ENCODE results near the gene NIBAN1.

NIBAN1 gene

GRCh38 chr1:184971522-184972265 lies 2.6 kb downstream of the NIBAN1 start:
- Histone ChIP-seq H3K27me3 (ENCODE audit: low read length) (no peaks in the 10 kb centered on the region), H4K20me1 (ENCODE audit: low read depth, low read length) (no peaks in the 10 kb centered on the region), H3K9ac (ENCODE audit: low read length) (no peak overlapping the region), H3K79me2 (ENCODE audit: insufficient read depth, low read length) (no peaks in the 10 kb centered on the region), H3K4me3 (ENCODE audit: insufficient read depth, low read length, poor library complexity, severe bottlenecking) (no peak overlapping the region), H2AFZ (ENCODE audit: low read depth, low read length, severe bottlenecking) (no peak overlapping the region), H3F3A (ENCODE audit: insufficient read depth) (no peaks in the 10 kb centered on the region), H3K36me3 (ENCODE audit: low read length) (no peaks in the 10 kb centered on the region), H3K27ac (ENCODE audit: low read depth, low read length) (no peak overlapping the region), H3K4me2 (ENCODE audit: low read depth, low read length, poor library complexity, severe bottlenecking) (no peak overlapping the region), H3K9me2 (replicated peaks; ENCODE audit: insufficient read depth, low read length) (no peaks in the 10 kb centered on the region), H3K9me3 (ENCODE audit: insufficient read depth, low read length) (no peaks in the 10 kb centered on the region)
- no peak for TF ChIP-seq CTCF (IDR thresholded peaks at IDR 0.05; ENCODE audit: insufficient read depth, low read length, poor library complexity, severe bottlenecking)
- TF ChIP-seq EZH2phosphoT487 (conservative IDR thresholded peaks at IDR 0.05; ENCODE audit: low read length), result no peak

GRCh38 chr1:184970691-184971161 lies 3.6 kb downstream of the NIBAN1 start:
- H4K20me1 ChIP-seq (ENCODE audit: low read depth, low read length), result no peaks in the 10 kb centered on the region
- TF ChIP-seq EZH2phosphoT487 (conservative IDR thresholded peaks at IDR 0.05; ENCODE audit: low read length) (no peak), CTCF (IDR thresholded peaks at IDR 0.05; ENCODE audit: insufficient read depth, low read length, poor library complexity, severe bottlenecking) (no peak)
- no peaks in the 10 kb centered on the region for H3K36me3 ChIP-seq (ENCODE audit: low read length)
- no peaks in the 10 kb centered on the region for H3K27me3 ChIP-seq (ENCODE audit: low read length)
- no peak overlapping the region for H3K27ac ChIP-seq (ENCODE audit: low read depth, low read length)
- H3K4me3 ChIP-seq (ENCODE audit: insufficient read depth, low read length, poor library complexity, severe bottlenecking), result no peak overlapping the region
- H3F3A ChIP-seq (ENCODE audit: insufficient read depth), result no peaks in the 10 kb centered on the region
- no peaks in the 10 kb centered on the region for H3K9me2 ChIP-seq (replicated peaks; ENCODE audit: insufficient read depth, low read length)
- H3K9ac ChIP-seq (ENCODE audit: low read length), result no peak overlapping the region
- no peak overlapping the region for H2AFZ ChIP-seq (ENCODE audit: low read depth, low read length, severe bottlenecking)
- H3K4me2 ChIP-seq (ENCODE audit: low read depth, low read length, poor library complexity, severe bottlenecking), result no peak overlapping the region
- H3K9me3 ChIP-seq (ENCODE audit: insufficient read depth, low read length), result no peaks in the 10 kb centered on the region
- H3K79me2 ChIP-seq (ENCODE audit: insufficient read depth, low read length), result no peaks in the 10 kb centered on the region

GRCh38 chr1:184966989-184967388 lies 7.3 kb downstream of the NIBAN1 start:
- no peaks in the 10 kb centered on the region for H3K9me3 ChIP-seq (ENCODE audit: insufficient read depth, low read length)
- H3F3A ChIP-seq (ENCODE audit: insufficient read depth), result no peaks in the 10 kb centered on the region
- no peak overlapping the region for H3K9ac ChIP-seq (ENCODE audit: low read length)
- no peak overlapping the region for H3K27ac ChIP-seq (ENCODE audit: low read depth, low read length)
- no peaks in the 10 kb centered on the region for H3K79me2 ChIP-seq (ENCODE audit: insufficient read depth, low read length)
- no peak overlapping the region for H3K4me3 ChIP-seq (ENCODE audit: insufficient read depth, low read length, poor library complexity, severe bottlenecking)
- H3K4me2 ChIP-seq (ENCODE audit: low read depth, low read length, poor library complexity, severe bottlenecking), result no peak overlapping the region
- H3K27me3 ChIP-seq (ENCODE audit: low read length), result no peaks in the 10 kb centered on the region
- TF ChIP-seq CTCF (IDR thresholded peaks at IDR 0.05; ENCODE audit: insufficient read depth, low read length, poor library complexity, severe bottlenecking) (no peak), EZH2phosphoT487 (conservative IDR thresholded peaks at IDR 0.05; ENCODE audit: low read length) (no peak)
- H4K20me1 ChIP-seq (ENCODE audit: low read depth, low read length), result no peaks in the 10 kb centered on the region
- H3K9me2 ChIP-seq (replicated peaks; ENCODE audit: insufficient read depth, low read length), result no peaks in the 10 kb centered on the region
- no peaks in the 10 kb centered on the region for H3K36me3 ChIP-seq (ENCODE audit: low read length)
- H2AFZ ChIP-seq (ENCODE audit: low read depth, low read length, severe bottlenecking), result no peak overlapping the region

Measured in SU-DHL-6 (cell line).